HCT116 (cell line): ENCODE measurements around the gene ARHGAP31. TPM values are rescaled to one million over a fixed set of nuclear protein-coding genes. Genes with fewer than 3 reads are reported as not detected.

Experiments
- ATAC-seq: fragments of 200-7000 bp; cut with Tn5 transposase; 2 replicates; pipeline ENCODE4 v1.9.1; 2020; ENCODE audit warnings: mild to moderate bottlenecking, moderate library complexity
- BruUV-seq: library from RNA; stranded (reverse); fragments of 400-500 nt; replicated peaks from 2 replicates; lab custom pipeline; 2021; lab: Mats Ljungman, UMichigan
- CTCF ChIA-PET: fragments of 300-600 bp; sonication (Branson Sonifier 250); formaldehyde crosslinking; loops from one replicate; lab custom pipeline; 2021; ENCODE audit warnings: antibody characterized with exemption; lab: Charles Lee
- POLR2A ChIA-PET: fragments of 300-600, 350-600 bp; sonication (Branson Sonifier 250); formaldehyde crosslinking; loops from one replicate; lab custom pipeline; 2021; ENCODE audit warnings: antibody characterized with exemption; lab: Charles Lee
- RAD21 ChIA-PET, 2 experiments: fragments of 300-600 bp; sonication (Branson Sonifier 250); formaldehyde crosslinking; loops; one replicate each; lab custom pipeline; 2023; ENCODE audit warnings: low total read pairs in 2 of 2; ENCODE audit not compliant: uncharacterized antibody in 2 of 2, unreplicated experiment in 2 of 2, low non-redundant PET in 1 of 2; lab: Charles Lee
- DNase-seq: peaks from one replicate; pipeline ENCODE4 v3.0.0-alpha.2; 2010; ENCODE audit warnings: low read depth, low spot score
- H2AFZ ChIP-seq: fragments of 200-600 bp; shearing (Covaris generic), sonication (generic); 2 replicates; pipeline ENCODE4 v1.6.1; 2017; ENCODE audit warnings: low read depth, mixed run types, mixed read lengths, antibody characterized with exemption, low read length; ENCODE audit not compliant: poor library complexity, severe bottlenecking
- H3K27ac ChIP-seq: 2 replicates; pipeline ENCODE4 v1.5.1; 2012; ENCODE audit warnings: low read depth, low read length
- H3K27me3 ChIP-seq: fragments of 200-600 bp; sonication (generic); 2 replicates; pipeline ENCODE4 v1.6.1; 2016; ENCODE audit warnings: mixed run types, low read length, mixed read lengths; ENCODE audit not compliant: insufficient read depth
- H3K36me3 ChIP-seq, 2 experiments: fragments of 200-500 bp in 1 of 2; fragments of 200-600 bp in 1 of 2; sonication (Bioruptor generic) in 1 of 2; sonication (generic) in 1 of 2; 2 replicates each; pipeline versions ENCODE4 v1.5.1 to v1.6.1; 2014 to 2016; ENCODE audit warnings: low read length in 2 of 2, inconsistent platforms in 1 of 2, mixed read lengths in 1 of 2, mixed run types in 1 of 2; ENCODE audit not compliant: insufficient read depth in 2 of 2, control insufficient read depth in 1 of 2
- H3K4me1 ChIP-seq, 2 experiments: fragments of 200-600 bp in 1 of 2; sonication (generic) in 1 of 2; 2 replicates each; pipeline versions ENCODE4 v1.5.1 to v1.6.1; 2012 to 2017; ENCODE audit warnings: low read length in 2 of 2, inconsistent platforms in 1 of 2, mild to moderate bottlenecking in 1 of 2, mixed read lengths in 1 of 2, mixed run types in 1 of 2, moderate library complexity in 1 of 2; ENCODE audit not compliant: insufficient read depth in 2 of 2, control insufficient read depth in 1 of 2
- H3K4me2 ChIP-seq: fragments of 200-600 bp; sonication (generic); 2 replicates; pipeline ENCODE4 v1.6.1; 2017; ENCODE audit warnings: mixed run types, low read length, mixed read lengths
- H3K4me3 ChIP-seq, 2 experiments: fragments of 200-600 bp in 1 of 2; sonication (generic) in 1 of 2; replicated peaks in 1 of 2; 2 replicates each; pipeline ENCODE4 v1.5.1; 2011 to 2016; ENCODE audit warnings: low read length in 2 of 2, control low read depth in 1 of 2, low read depth in 1 of 2, mild to moderate bottlenecking in 1 of 2, mixed read lengths in 1 of 2, mixed run types in 1 of 2
- H3K79me2 ChIP-seq: fragments of 200-600 bp; sonication (generic); 2 replicates; pipeline ENCODE4 v1.6.1; 2017; ENCODE audit warnings: mild to moderate bottlenecking, mixed run types, low read length, moderate library complexity, mixed read lengths; ENCODE audit not compliant: insufficient read depth
- H3K9ac ChIP-seq: fragments of 200-600 bp; sonication (generic); 2 replicates; pipeline ENCODE4 v1.6.1; 2016; ENCODE audit warnings: low read length, mixed read lengths
- H3K9me2 ChIP-seq: fragments of 200-600 bp; sonication (generic), shearing (Covaris generic); 2 replicates; pipeline ENCODE4 v1.6.1; 2017; ENCODE audit warnings: mixed run types, mild to moderate bottlenecking, moderate library complexity; ENCODE audit not compliant: insufficient read depth
- H3K9me3 ChIP-seq, 2 experiments: fragments of 200-500 bp in 1 of 2; fragments of 200-600 bp in 1 of 2; sonication (Bioruptor generic) in 1 of 2; sonication (generic) in 1 of 2; 2 replicates each; pipeline ENCODE4 v1.6.1; 2014 to 2017; ENCODE audit warnings: low read length in 2 of 2, mixed read lengths in 2 of 2, inconsistent platforms in 1 of 2, low read depth in 1 of 2, mild to moderate bottlenecking in 1 of 2, mixed run types in 1 of 2, moderate library complexity in 1 of 2; ENCODE audit not compliant: control insufficient read depth in 1 of 2, insufficient read depth in 1 of 2
- H4K20me1 ChIP-seq: fragments of 200-600 bp; sonication (generic), shearing (Covaris generic); 2 replicates; pipeline ENCODE4 v1.6.1; 2017; ENCODE audit warnings: mixed run types, mild to moderate bottlenecking, moderate library complexity; ENCODE audit not compliant: insufficient read depth
- CBX3 ChIP-seq: IDR thresholded peaks from 2 replicates; pipeline ENCODE4 v1.6.1; 2012; ENCODE audit warnings: low read depth
- CEBPB ChIP-seq: IDR thresholded peaks from 2 replicates; pipeline ENCODE4 v1.6.1; 2012; ENCODE audit warnings: low read depth
- EGR1 ChIP-seq: IDR thresholded peaks from 2 replicates; pipeline ENCODE4 v1.6.1; 2012; ENCODE audit warnings: low read depth
- ELF1 ChIP-seq: IDR thresholded peaks from 2 replicates; pipeline ENCODE4 v1.6.1; 2012; ENCODE audit warnings: low read depth, borderline replicate concordance
- EZH2 ChIP-seq: fragments of 200-600 bp; sonication (generic); IDR thresholded peaks from 2 replicates; pipeline ENCODE4 v1.6.1; 2017; ENCODE audit warnings: antibody characterized with exemption, mixed run types
- EZH2phosphoT487 ChIP-seq: fragments of 200-600 bp; IDR thresholded peaks from 2 replicates; pipeline ENCODE4 v1.6.1; 2018; ENCODE audit warnings: antibody characterized with exemption, borderline replicate concordance
- JUND ChIP-seq: IDR thresholded peaks from 2 replicates; pipeline ENCODE4 v1.6.1; 2012
- MAX ChIP-seq: IDR thresholded peaks from 2 replicates; pipeline ENCODE4 v1.6.1; 2012
- POLR2AphosphoS5 ChIP-seq: IDR thresholded peaks from 2 replicates; pipeline ENCODE4 v1.6.1; 2011; ENCODE audit warnings: mild to moderate bottlenecking, low read depth, low read length, moderate library complexity
- RAD21 ChIP-seq: IDR thresholded peaks from 2 replicates; pipeline ENCODE4 v1.6.1; 2012; ENCODE audit warnings: low read depth, mild to moderate bottlenecking
- SIN3A ChIP-seq: IDR thresholded peaks from 2 replicates; pipeline ENCODE4 v1.6.1; 2012; ENCODE audit warnings: low read depth
- SP1 ChIP-seq: IDR thresholded peaks from 2 replicates; pipeline ENCODE4 v1.6.1; 2012; ENCODE audit warnings: low read depth
- TCF7L2 ChIP-seq: IDR thresholded peaks from 2 replicates; pipeline ENCODE4 v1.7.0; 2011; ENCODE audit warnings: borderline replicate concordance, inconsistent platforms; ENCODE audit not compliant: insufficient read depth, insufficient read length; ENCODE audit errors: extremely low read depth
- YY1 ChIP-seq: IDR thresholded peaks from 2 replicates; pipeline ENCODE4 v1.6.1; 2011; ENCODE audit warnings: low read length, low read depth, moderate library complexity, mild to moderate bottlenecking; ENCODE audit not compliant: insufficient replicate concordance; ENCODE audit errors: extremely low read depth
- ZBTB33 ChIP-seq: IDR thresholded peaks from 2 replicates; pipeline ENCODE4 v1.6.1; 2011; ENCODE audit warnings: mild to moderate bottlenecking, low read length, moderate library complexity; ENCODE audit not compliant: insufficient replicate concordance; ENCODE audit errors: extremely low read depth
- ZNF274 ChIP-seq: fragments of 200-500 bp; sonication (Bioruptor generic); IDR thresholded peaks from 2 replicates; pipeline ENCODE4 v1.6.1; 2014; ENCODE audit warnings: mild to moderate bottlenecking, low read depth, low read length, inconsistent platforms
- intact Hi-C: fragments of 100-400 bp; cut with micrococcal nuclease; formaldehyde crosslinking; loops from 2 replicates; pipeline ENCODE4 v1.10.0; 2022
- total RNA-seq: library from RNA; stranded (reverse); gene quantifications from one replicate; pipeline ENCODE4 v1.2.1, GENCODE V29; 2021; ENCODE audit not compliant: unreplicated experiment
- TF ChIP-seq, protein P1 (sequence below), 3 experiments: fragments of 200-600 bp in 1 of 3; sonication (generic) in 1 of 3; IDR thresholded peaks in 2 of 3; conservative IDR thresholded peaks in 1 of 3; 2 replicates each; pipeline ENCODE4 v1.5.1; 2012 to 2017; ENCODE audit warnings: low read depth in 2 of 3, low read length in 2 of 3, antibody characterized with exemption in 1 of 3, borderline replicate concordance in 1 of 3, control low read depth in 1 of 3, mild to moderate bottlenecking in 1 of 3, mixed read lengths in 1 of 3, mixed run types in 1 of 3, moderate library complexity in 1 of 3; ENCODE audit not compliant: insufficient read depth in 1 of 3
- TF ChIP-seq, protein P2 (sequence below): IDR thresholded peaks from 2 replicates; pipeline ENCODE4 v1.6.1; 2012

The ARHGAP31 gene
- total RNA-seq, 1 experiment from 2014 or later = 0.93 TPM

- POLR2A ChIA-PET = no interaction called here
- RAD21 ChIA-PET = no interaction called here
- Histone ChIP-seq H3K4me3 (no peak overlapping the region), H3K27ac (no peak overlapping the region), H4K20me1 (no peaks in the 10 kb centered on the region), H3K4me1 (peaks cover 0 to 18% of the 10 kb centered on the region in 2 experiments; a peak in 2 of 4 replicates), H3K9me2 (no peaks in the 10 kb centered on the region), H3K4me2 (no peak overlapping the region), H3K27me3 (no peaks in the 10 kb centered on the region), H3K9me3 (no peaks in the 10 kb centered on the region), H3K79me2 (no peaks in the 10 kb centered on the region), H2AFZ (no peak overlapping the region), H3K9ac (no peak overlapping the region), H3K36me3 (no peaks in the 10 kb centered on the region)
- intact Hi-C loops = no loop called here
- DNase-seq (no peak), ATAC-seq (no peak)
- CTCF ChIA-PET = no interaction called here
- no TSS peak for BruUV-seq
- TF ChIP-seq SIN3A (no peak), EZH2phosphoT487 (no peak), TCF7L2 (no peak), CEBPB (no peak), SP1 (no peak), EZH2 (no peak), YY1 (no peak), MAX (no peak), ZNF274 (no peak), JUND (no peak), EGR1 (no peak), ELF1 (no peak), ZBTB33 (no peak), POLR2AphosphoS5 (no peak), CBX3 (no peak), RAD21 (no peak)
- TF ChIP-seq, protein P1, sequence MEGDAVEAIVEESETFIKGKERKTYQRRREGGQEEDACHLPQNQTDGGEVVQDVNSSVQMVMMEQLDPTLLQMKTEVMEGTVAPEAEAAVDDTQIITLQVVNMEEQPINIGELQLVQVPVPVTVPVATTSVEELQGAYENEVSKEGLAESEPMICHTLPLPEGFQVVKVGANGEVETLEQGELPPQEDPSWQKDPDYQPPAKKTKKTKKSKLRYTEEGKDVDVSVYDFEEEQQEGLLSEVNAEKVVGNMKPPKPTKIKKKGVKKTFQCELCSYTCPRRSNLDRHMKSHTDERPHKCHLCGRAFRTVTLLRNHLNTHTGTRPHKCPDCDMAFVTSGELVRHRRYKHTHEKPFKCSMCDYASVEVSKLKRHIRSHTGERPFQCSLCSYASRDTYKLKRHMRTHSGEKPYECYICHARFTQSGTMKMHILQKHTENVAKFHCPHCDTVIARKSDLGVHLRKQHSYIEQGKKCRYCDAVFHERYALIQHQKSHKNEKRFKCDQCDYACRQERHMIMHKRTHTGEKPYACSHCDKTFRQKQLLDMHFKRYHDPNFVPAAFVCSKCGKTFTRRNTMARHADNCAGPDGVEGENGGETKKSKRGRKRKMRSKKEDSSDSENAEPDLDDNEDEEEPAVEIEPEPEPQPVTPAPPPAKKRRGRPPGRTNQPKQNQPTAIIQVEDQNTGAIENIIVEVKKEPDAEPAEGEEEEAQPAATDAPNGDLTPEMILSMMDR (IDR thresholded peaks at IDR 0.05 in 2 of 3, conservative IDR thresholded peaks at IDR 0.05 in 1 of 3; ENCODE audit: borderline replicate concordance in 1 of 3, insufficient read depth in 1 of 3, low read depth in 2 of 3, low read length in 2 of 3) = no peak
- TF ChIP-seq, protein P2, sequence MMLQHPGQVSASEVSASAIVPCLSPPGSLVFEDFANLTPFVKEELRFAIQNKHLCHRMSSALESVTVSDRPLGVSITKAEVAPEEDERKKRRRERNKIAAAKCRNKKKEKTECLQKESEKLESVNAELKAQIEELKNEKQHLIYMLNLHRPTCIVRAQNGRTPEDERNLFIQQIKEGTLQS = no peak
Measured at GRCh38 chr3:119314821-119315220, 20.6 kb downstream of the ARHGAP31 start.
